MCF 10A (cell line): ENCODE measurements around the gene VAMP3. TPM values are rescaled to one million over a fixed set of nuclear protein-coding genes. Genes with fewer than 3 reads are reported as not detected.

Experiments used
- Bru-seq: library from RNA; stranded (reverse); fragments of 400-500 nt; gene quantifications from one replicate; lab custom pipeline; 2021; lab: Mats Ljungman, UMichigan
- BruChase-seq, 2 experiments: library from RNA; stranded (reverse); fragments of 400-500 nt; gene quantifications; one replicate each; lab custom pipeline; 2021; lab: Mats Ljungman, UMichigan
- BruUV-seq: library from RNA; stranded (reverse); fragments of 400-500 nt; replicated peaks from 2 replicates; lab custom pipeline; 2021; lab: Mats Ljungman, UMichigan
- CTCF ChIA-PET: fragments of 300-600 bp; sonication (Branson Sonifier 250); formaldehyde crosslinking; extraction: SDS; loops from one replicate; lab custom pipeline; 2021; ENCODE audit warnings: antibody characterized with exemption, inconsistent platforms; lab: Yijun Ruan, JAX
- POLR2A ChIA-PET: fragments of 300-600, 350-650 bp; sonication (Branson Sonifier 250); formaldehyde crosslinking; extraction: SDS; loops from one replicate; lab custom pipeline; 2020; ENCODE audit warnings: antibody characterized with exemption, inconsistent platforms; lab: Yijun Ruan, JAX
- DNase-seq: peaks from one replicate; pipeline ENCODE4 v3.0.0-alpha.2; 2018; ENCODE audit not compliant: unreplicated experiment
- H3K27ac Mint-ChIP-seq: one replicate; pipeline ENCODE4 v1.8.0; 2022; ENCODE audit warnings: mild to moderate bottlenecking, low read depth, mixed read lengths; ENCODE audit not compliant: unreplicated experiment
- H3K27me3 Mint-ChIP-seq: one replicate; pipeline ENCODE4 v1.8.0; 2022; ENCODE audit warnings: mixed read lengths; ENCODE audit not compliant: insufficient read depth, unreplicated experiment
- H3K36me3 Mint-ChIP-seq: one replicate; pipeline ENCODE4 v1.8.0; 2022; ENCODE audit warnings: mild to moderate bottlenecking, moderate library complexity, mixed read lengths; ENCODE audit not compliant: insufficient read depth, unreplicated experiment
- H3K4me1 Mint-ChIP-seq: one replicate; pipeline ENCODE4 v1.8.0; 2022; ENCODE audit warnings: mixed read lengths; ENCODE audit not compliant: insufficient read depth, unreplicated experiment
- H3K4me3 Mint-ChIP-seq: one replicate; pipeline ENCODE4 v1.8.0; 2022; ENCODE audit warnings: mild to moderate bottlenecking, moderate library complexity, mixed read lengths; ENCODE audit not compliant: unreplicated experiment
- H3K9me3 Mint-ChIP-seq: one replicate; pipeline ENCODE4 v1.8.0; 2022; ENCODE audit warnings: mixed read lengths; ENCODE audit not compliant: unreplicated experiment
- CTCF ChIP-seq: fragments of 200-600 bp; IDR thresholded peaks from one replicate; pipeline ENCODE4 v1.8.0; 2022; ENCODE audit warnings: antibody characterized with exemption, mild to moderate bottlenecking; ENCODE audit not compliant: unreplicated experiment
- intact Hi-C: fragments of 100-400 bp; cut with micrococcal nuclease; formaldehyde crosslinking; loops from 2 replicates; pipeline ENCODE4 v1.14.1; 2022
- long read RNA-seq: library from polyadenylated mRNA; stranded (forward); transcript quantifications from one replicate; pipeline ENCODE4 v2.0.0, GENCODE V29; 2022
- total RNA-seq: library from RNA; stranded (reverse); gene quantifications from 2 replicates; pipeline ENCODE4 v1.2.3, GENCODE V29; 2022

Gene VAMP3
- total RNA-seq (58.6 and 79.6 TPM in 2 replicates), Bru-seq, nascent RNA (percentile 89 among the genes with signal in this experiment), BruChase-seq, experiment 1, labeled RNA remaining after a 6-hour chase (percentile 98 among the genes with signal in this experiment), BruChase-seq, experiment 2, labeled RNA remaining after a 2-hour chase (percentile 97 among the genes with signal in this experiment)
- long read RNA-seq, transcript VAMP3-201 (5 exons, 2,205 nt), result major isoform, 93 of 101 reads
- long read RNA-seq, partial matches to known transcripts, result 2 of 101 reads
- long read RNA-seq, other reads (novel, unspliced or antisense), result 2 of 101 reads

- peaks cover 10% of the 10 kb centered on the region for H3K4me1 Mint-ChIP-seq
- peak within 1 kb of the TSS; percentile 84 for H3K4me3 Mint-ChIP-seq
- TF ChIP-seq CTCF, result no peak
- intact Hi-C loops, result no loop called here
- BruUV-seq, result no TSS peak
- H3K36me3 Mint-ChIP-seq, result peaks cover 23% of the 10 kb centered on the region
- H3K27ac Mint-ChIP-seq, result peak within 1 kb of the TSS; percentile 80
- POLR2A ChIA-PET, result interaction anchor here (0.5 to 1.9 kb wide), 8 partner anchors 9 to 76 kb away, joined by 3 to 12 read pairs (median 3); partner anchors contain the start of gene PER3
- CTCF ChIA-PET, result interaction anchor here (0.5 to 1.3 kb wide), 3 partner anchors 19 to 104 kb away, joined by 3 to 5 read pairs (median 4); no protein-coding TSS in a partner anchor
- H3K27me3 Mint-ChIP-seq, result peaks cover 40% of the 10 kb centered on the region
- H3K9me3 Mint-ChIP-seq, result no peaks in the 10 kb centered on the region
- peak; percentile 76 for DNase-seq
Observed at GRCh38 chr1:7770997-7771822, at the start of gene VAMP3. Gene VAMP3, plus strand, starts transcription at chr1:7771296. Its CDS starts 88 bp downstream, at chr1:7771384.

GRCh38 chr1:7721940-7722669 lies 49.0 kb upstream of the VAMP3 start:
- no peaks in the 10 kb centered on the region for H3K36me3 Mint-ChIP-seq

GRCh38 chr1:7722670-7723012 lies 48.5 kb upstream of the VAMP3 start:
- no peak overlapping the region for H3K27ac Mint-ChIP-seq
- POLR2A ChIA-PET, result no interaction called here

More at GRCh38 chr1:7721940-7722669, 49.0 kb upstream of the VAMP3 start:
- BruUV-seq, result no TSS peak
- Mint-ChIP-seq H3K4me1 (no peaks in the 10 kb centered on the region), H3K27ac (no peak overlapping the region), H3K27me3 (peaks cover 26% of the 10 kb centered on the region), H3K9me3 (no peaks in the 10 kb centered on the region), H3K4me3 (no peak overlapping the region)
- ChIA-PET POLR2A (no interaction called here), CTCF (interaction anchor here (0.5 to 1.0 kb wide), 4 partner anchors 30 to 1284 kb away, joined by 3 to 4 read pairs (median 3); no protein-coding TSS in a partner anchor)
- no peak for TF ChIP-seq CTCF
- intact Hi-C loops, result no loop called here
- no peak for DNase-seq

More at GRCh38 chr1:7722670-7723012, 48.5 kb upstream of the VAMP3 start:
- intact Hi-C loops, result no loop called here
- H3K4me3 Mint-ChIP-seq, result no peak overlapping the region
- H3K27me3 Mint-ChIP-seq, result peaks cover 22% of the 10 kb centered on the region
- H3K4me1 Mint-ChIP-seq, result no peaks in the 10 kb centered on the region
- no peaks in the 10 kb centered on the region for H3K36me3 Mint-ChIP-seq
- BruUV-seq, result no TSS peak
- no peak for DNase-seq
- CTCF ChIA-PET, result interaction anchor here (0.6 to 0.9 kb wide), 2 partner anchors 31 to 47 kb away, joined by 3 read pairs; no protein-coding TSS in a partner anchor
- TF ChIP-seq CTCF, result no peak
- no peaks in the 10 kb centered on the region for H3K9me3 Mint-ChIP-seq
